WTC11 (cell line): ENCODE measurements around the gene STX18.

ENCODE experiments used
- FOXP1 ChIP-seq: sonication (generic); formaldehyde crosslinking; IDR thresholded peaks from 2 replicates; pipeline ENCODE4 v1.8.0; 2022; ENCODE audit warnings: missing genetic modification reagents, mild to moderate bottlenecking, moderate library complexity, borderline replicate concordance
- TF ChIP-seq, protein P1 (sequence below): fragments of 200-600 bp; IDR thresholded peaks from 2 replicates; pipeline ENCODE4 v1.8.0; 2022; ENCODE audit warnings: antibody characterized with exemption

DNA sequence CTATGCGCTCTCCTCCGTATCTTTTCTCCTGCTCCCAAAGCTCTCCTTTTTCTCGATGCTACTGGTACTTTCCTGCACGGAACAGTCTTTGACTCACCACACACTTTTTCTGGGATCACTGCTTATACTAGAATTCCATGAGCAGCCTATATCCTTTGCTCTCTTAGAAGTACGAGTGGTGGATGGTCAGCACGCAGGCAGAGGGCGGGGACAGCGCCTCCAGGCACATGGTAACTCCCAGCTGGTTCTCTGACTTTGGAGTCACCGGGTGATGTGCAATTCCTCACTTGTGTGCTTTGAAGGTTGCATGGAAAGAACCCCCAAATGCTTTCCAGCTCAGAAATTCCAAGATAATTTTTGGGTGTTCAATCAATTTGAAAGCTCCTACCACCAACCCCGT is 56.0 kb downstream of the STX18 start:
- TF ChIP-seq, protein P1, sequence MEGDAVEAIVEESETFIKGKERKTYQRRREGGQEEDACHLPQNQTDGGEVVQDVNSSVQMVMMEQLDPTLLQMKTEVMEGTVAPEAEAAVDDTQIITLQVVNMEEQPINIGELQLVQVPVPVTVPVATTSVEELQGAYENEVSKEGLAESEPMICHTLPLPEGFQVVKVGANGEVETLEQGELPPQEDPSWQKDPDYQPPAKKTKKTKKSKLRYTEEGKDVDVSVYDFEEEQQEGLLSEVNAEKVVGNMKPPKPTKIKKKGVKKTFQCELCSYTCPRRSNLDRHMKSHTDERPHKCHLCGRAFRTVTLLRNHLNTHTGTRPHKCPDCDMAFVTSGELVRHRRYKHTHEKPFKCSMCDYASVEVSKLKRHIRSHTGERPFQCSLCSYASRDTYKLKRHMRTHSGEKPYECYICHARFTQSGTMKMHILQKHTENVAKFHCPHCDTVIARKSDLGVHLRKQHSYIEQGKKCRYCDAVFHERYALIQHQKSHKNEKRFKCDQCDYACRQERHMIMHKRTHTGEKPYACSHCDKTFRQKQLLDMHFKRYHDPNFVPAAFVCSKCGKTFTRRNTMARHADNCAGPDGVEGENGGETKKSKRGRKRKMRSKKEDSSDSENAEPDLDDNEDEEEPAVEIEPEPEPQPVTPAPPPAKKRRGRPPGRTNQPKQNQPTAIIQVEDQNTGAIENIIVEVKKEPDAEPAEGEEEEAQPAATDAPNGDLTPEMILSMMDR: no peak
- TF ChIP-seq FOXP1 (CRISPR knock-in tag): no peak
